DND-41 (cell line): ENCODE measurements around the gene VPS52.

Source experiments
- ATAC-seq: fragments of 200-7000 bp; cut with Tn5 transposase; 3 replicates; pipeline ENCODE4 v1.9.1; 2021; ENCODE audit warnings: low read depth; ENCODE audit not compliant: insufficient read depth
- DNase-seq: peaks from one replicate; pipeline ENCODE4 v3.0.0-alpha.2; 2020
- H2AFZ ChIP-seq: 2 replicates; pipeline ENCODE4 v1.6.0; 2012; ENCODE audit warnings: low read depth, low read length
- H3K27ac ChIP-seq: 2 replicates; pipeline ENCODE4 v1.5.1; 2012; ENCODE audit warnings: low read length, inconsistent platforms
- H3K27me3 ChIP-seq: fragments of 200-600 bp; sonication (generic); 2 replicates; pipeline ENCODE4 v1.6.0; 2012; ENCODE audit warnings: low read length, mild to moderate bottlenecking, inconsistent platforms; ENCODE audit not compliant: insufficient read depth, poor library complexity
- H3K36me3 ChIP-seq: 2 replicates; pipeline ENCODE4 v1.5.1; 2012; ENCODE audit warnings: low read length, inconsistent platforms; ENCODE audit not compliant: insufficient read depth
- H3K4me1 ChIP-seq: 2 replicates; pipeline ENCODE4 v1.5.1; 2012; ENCODE audit warnings: mild to moderate bottlenecking, low read length; ENCODE audit not compliant: insufficient read depth
- H3K4me2 ChIP-seq: 2 replicates; pipeline ENCODE4 v1.6.0; 2012; ENCODE audit warnings: mild to moderate bottlenecking, moderate library complexity, low read length, inconsistent platforms; ENCODE audit not compliant: insufficient read depth
- H3K4me3 ChIP-seq, 2 experiments: fragments of 200-600 bp in 1 of 2; shearing (Covaris generic) in 1 of 2; 2 replicates each; pipeline ENCODE4 v1.5.1; 2012 to 2016; ENCODE audit warnings: inconsistent platforms in 2 of 2, low read length in 2 of 2, mild to moderate bottlenecking in 2 of 2, low read depth in 1 of 2, moderate library complexity in 1 of 2
- H3K79me2 ChIP-seq: 2 replicates; pipeline ENCODE4 v1.6.0; 2012; ENCODE audit warnings: low read length, inconsistent platforms; ENCODE audit not compliant: insufficient read depth
- H3K9ac ChIP-seq: 2 replicates; pipeline ENCODE4 v1.6.0; 2012; ENCODE audit warnings: low read depth, mild to moderate bottlenecking, inconsistent platforms, low read length, moderate library complexity
- H3K9me3 ChIP-seq: 2 replicates; pipeline ENCODE4 v1.5.1; 2012; ENCODE audit warnings: low read length, moderate library complexity, mild to moderate bottlenecking, inconsistent platforms; ENCODE audit not compliant: insufficient read depth, severe bottlenecking
- H4K20me1 ChIP-seq: 2 replicates; pipeline ENCODE4 v1.6.0; 2012; ENCODE audit warnings: low read length; ENCODE audit not compliant: insufficient read depth
- EZH2 ChIP-seq: IDR thresholded peaks from 3 replicates; pipeline ENCODE4 v1.6.1; 2012; ENCODE audit warnings: borderline replicate concordance, low read depth, mild to moderate bottlenecking, moderate library complexity, low read length, inconsistent platforms; ENCODE audit not compliant: severe bottlenecking
- TF ChIP-seq, protein P1 (sequence below): IDR thresholded peaks from 2 replicates; pipeline ENCODE4 v1.5.1; 2012; ENCODE audit warnings: borderline replicate concordance, low read length, moderate library complexity, mild to moderate bottlenecking; ENCODE audit not compliant: poor library complexity, severe bottlenecking; ENCODE audit errors: extremely low read depth

Gene VPS52

GRCh38 chr6:33217681-33218080 lies 54.0 kb downstream of the VPS52 start:
- no peak overlapping the region for H2AFZ ChIP-seq
- no peaks in the 10 kb centered on the region for H3K79me2 ChIP-seq
- no peak overlapping the region for H3K4me3 ChIP-seq
- ATAC-seq: no peak
- H3K4me2 ChIP-seq: no peak overlapping the region
- peaks cover 31% of the 10 kb centered on the region for H3K27me3 ChIP-seq
- peaks cover 12% of the 10 kb centered on the region for H3K4me1 ChIP-seq
- TF ChIP-seq, protein P1, sequence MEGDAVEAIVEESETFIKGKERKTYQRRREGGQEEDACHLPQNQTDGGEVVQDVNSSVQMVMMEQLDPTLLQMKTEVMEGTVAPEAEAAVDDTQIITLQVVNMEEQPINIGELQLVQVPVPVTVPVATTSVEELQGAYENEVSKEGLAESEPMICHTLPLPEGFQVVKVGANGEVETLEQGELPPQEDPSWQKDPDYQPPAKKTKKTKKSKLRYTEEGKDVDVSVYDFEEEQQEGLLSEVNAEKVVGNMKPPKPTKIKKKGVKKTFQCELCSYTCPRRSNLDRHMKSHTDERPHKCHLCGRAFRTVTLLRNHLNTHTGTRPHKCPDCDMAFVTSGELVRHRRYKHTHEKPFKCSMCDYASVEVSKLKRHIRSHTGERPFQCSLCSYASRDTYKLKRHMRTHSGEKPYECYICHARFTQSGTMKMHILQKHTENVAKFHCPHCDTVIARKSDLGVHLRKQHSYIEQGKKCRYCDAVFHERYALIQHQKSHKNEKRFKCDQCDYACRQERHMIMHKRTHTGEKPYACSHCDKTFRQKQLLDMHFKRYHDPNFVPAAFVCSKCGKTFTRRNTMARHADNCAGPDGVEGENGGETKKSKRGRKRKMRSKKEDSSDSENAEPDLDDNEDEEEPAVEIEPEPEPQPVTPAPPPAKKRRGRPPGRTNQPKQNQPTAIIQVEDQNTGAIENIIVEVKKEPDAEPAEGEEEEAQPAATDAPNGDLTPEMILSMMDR: no peak
- no peak for TF ChIP-seq EZH2
- DNase-seq: no peak
- H4K20me1 ChIP-seq: peaks cover 3% of the 10 kb centered on the region; the same call in 1 of the 2 replicates
- no peaks in the 10 kb centered on the region for H3K36me3 ChIP-seq
- no peak overlapping the region for H3K9ac ChIP-seq
- no peaks in the 10 kb centered on the region for H3K9me3 ChIP-seq
- H3K27ac ChIP-seq: no peak overlapping the region

DNA sequence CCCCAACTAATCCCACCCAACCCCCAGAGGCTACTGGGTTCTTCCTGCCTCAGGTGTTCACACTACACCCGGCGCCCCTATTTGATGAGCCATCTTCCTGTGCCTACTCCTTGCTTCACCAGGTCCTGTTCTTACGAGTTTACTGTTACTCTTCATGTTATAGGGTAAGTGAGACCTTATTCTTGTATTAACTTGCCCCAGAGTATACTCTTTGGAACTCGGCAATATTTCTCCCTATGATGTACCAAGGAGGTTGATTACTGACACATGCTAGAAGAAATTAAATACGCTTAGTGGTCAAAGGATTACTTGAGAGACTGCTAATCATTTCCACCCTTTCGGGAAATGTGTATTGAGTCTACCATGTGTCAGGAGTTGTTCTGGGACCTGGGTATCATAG lies 54.4 kb downstream of the VPS52 start:
- H3K4me3 ChIP-seq: no peak overlapping the region
- DNase-seq (no peak), ATAC-seq (no peak)
- H3K9ac ChIP-seq: no peak overlapping the region
- no peaks in the 10 kb centered on the region for H3K79me2 ChIP-seq
- H2AFZ ChIP-seq: no peak overlapping the region
- peaks cover 12% of the 10 kb centered on the region for H3K4me1 ChIP-seq
- H3K27ac ChIP-seq: no peak overlapping the region
- no peaks in the 10 kb centered on the region for H3K36me3 ChIP-seq
- peaks cover 34% of the 10 kb centered on the region for H3K27me3 ChIP-seq
- TF ChIP-seq, protein P1: no peak
- no peak for TF ChIP-seq EZH2
- H3K9me3 ChIP-seq: no peaks in the 10 kb centered on the region
- H3K4me2 ChIP-seq: no peak overlapping the region
- H4K20me1 ChIP-seq: peaks cover 4% of the 10 kb centered on the region; the same call in 1 of the 2 replicates

DNA sequence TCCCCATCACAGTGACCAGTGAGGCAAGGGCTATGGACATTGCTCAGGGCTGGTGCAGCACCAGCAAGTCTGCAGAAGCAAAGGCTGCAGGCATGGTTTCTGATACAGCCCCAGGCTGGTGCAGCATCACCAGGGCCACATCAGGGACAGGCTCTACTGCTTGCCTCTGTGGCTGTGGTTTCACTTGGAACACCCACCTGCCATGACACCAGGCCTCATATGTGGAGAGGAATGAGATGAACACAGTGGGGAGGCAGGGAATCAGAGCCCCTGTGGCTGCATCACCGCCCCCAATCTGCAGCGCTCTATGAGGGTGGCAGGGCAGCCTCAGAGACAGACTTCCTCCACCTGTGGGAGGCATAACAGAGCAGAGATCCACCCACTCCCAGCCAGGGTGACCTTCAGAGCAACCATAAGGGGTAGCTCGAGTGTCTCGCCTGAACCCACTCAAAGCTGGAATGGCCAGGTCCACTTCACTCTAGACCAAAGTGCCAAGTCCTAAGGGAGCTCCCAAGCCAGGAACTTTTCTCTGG lies 55.5 kb downstream of the VPS52 start:
- Histone ChIP-seq H2AFZ (no peak overlapping the region), H3K4me3 (no peak overlapping the region), H4K20me1 (peaks cover 7% of the 10 kb centered on the region; the same call in 1 of the 2 replicates), H3K9me3 (no peaks in the 10 kb centered on the region), H3K4me2 (no peak overlapping the region), H3K9ac (no peak overlapping the region), H3K4me1 (peaks cover 12% of the 10 kb centered on the region), H3K27ac (no peak overlapping the region), H3K79me2 (no peaks in the 10 kb centered on the region), H3K27me3 (peaks cover 35% of the 10 kb centered on the region), H3K36me3 (no peaks in the 10 kb centered on the region; the same call in 1 of the 2 replicates)
- DNase-seq (no peak), ATAC-seq (0 out of 3 replicates have a peak, but pooled peaks have one; percentile 17)
- TF ChIP-seq EZH2: no peak
- TF ChIP-seq, protein P1: no peak
